HepG2 (cell line): ENCODE data around the gene IPO13. TPM values are rescaled to one million over a fixed set of nuclear protein-coding genes. Genes with fewer than 3 reads are reported as not detected.
A peak's percentile ranks its signal among the peaks of the same experiment; 100 is the strongest.

Experiments
- ATAC-seq: fragments of 200-7000 bp; cut with Tn5 transposase; 3 replicates; pipeline ENCODE4 v1.9.1; 2020; ENCODE audit warnings: mild to moderate bottlenecking, moderate library complexity
- BruUV-seq: library from RNA; stranded (reverse); fragments of 400-500 nt; replicated peaks from 2 replicates; lab custom pipeline; 2021; lab: Mats Ljungman, UMichigan
- CTCF ChIA-PET: fragments of 300-600 bp; formaldehyde crosslinking; extraction: SDS; loops from one replicate; lab custom pipeline; 2021; ENCODE audit warnings: low total read pairs, inconsistent platforms, low intra/inter-chr PET ratio; lab: Yijun Ruan, JAX
- POLR2A ChIA-PET: fragments of 350-600 bp; sonication (Branson Sonifier 250); formaldehyde crosslinking; loops from one replicate; lab custom pipeline; 2020; ENCODE audit warnings: antibody characterized with exemption, inconsistent platforms; lab: Yijun Ruan, JAX
- DNase-seq: peaks from one replicate; pipeline ENCODE4 v3.0.0-alpha.2; 2015; ENCODE audit warnings: low spot score
- FAIRE-seq: peaks from 3 replicates; lab custom pipeline; 2011; peaks lifted over from hg19 to GRCh38; lab: Jason Lieb, UNC
- H2AFZ ChIP-seq: one replicate; pipeline ENCODE4 v1.6.1; 2011; ENCODE audit warnings: low read length, inconsistent platforms
- H3K27ac ChIP-seq: fragments of 300-600 bp; 3 replicates; pipeline ENCODE4 v1.8.0; 2011; ENCODE audit warnings: mixed run types, mild to moderate bottlenecking, mixed read lengths, low read length, inconsistent platforms; ENCODE audit not compliant: insufficient read depth; ENCODE audit errors: extremely low read length
- H3K27me3 ChIP-seq, 2 experiments: fragments of 200-600 bp in 1 of 2; 2 replicates in 1 of 2; 3 replicates in 1 of 2; pipeline versions ENCODE4 v1.6.0 to v1.8.0; 2011; ENCODE audit warnings: low read length in 2 of 2, mild to moderate bottlenecking in 2 of 2, moderate library complexity in 2 of 2, inconsistent platforms in 1 of 2; ENCODE audit not compliant: insufficient read depth in 2 of 2, control insufficient read depth in 1 of 2
- H3K36me3 ChIP-seq, 2 experiments: fragments of 200-600 bp in 1 of 2; replicated peaks in 1 of 2; 2 replicates in 1 of 2; 3 replicates in 1 of 2; pipeline versions ENCODE4 v1.5.1 to v1.8.0; 2011; ENCODE audit warnings: low read length in 2 of 2, inconsistent platforms in 1 of 2; ENCODE audit not compliant: insufficient read depth in 2 of 2, control insufficient read depth in 1 of 2
- H3K4me1 ChIP-seq: 2 replicates; pipeline ENCODE4 v1.5.1; 2012; ENCODE audit warnings: low read length, inconsistent platforms; ENCODE audit not compliant: insufficient read depth
- H3K4me2 ChIP-seq: 2 replicates; pipeline ENCODE4 v1.6.0; 2011; ENCODE audit warnings: low read depth, low read length, inconsistent platforms
- H3K4me3 ChIP-seq, 3 experiments: fragments of 200-600 bp in 1 of 3; sonication (generic), shearing (Covaris generic) in 1 of 3; replicated peaks in 1 of 3; 2 replicates each; pipeline ENCODE4 v1.5.1; 2011 to 2016; ENCODE audit warnings: low read length in 3 of 3, inconsistent platforms in 2 of 3, low read depth in 2 of 3, mild to moderate bottlenecking in 2 of 3, control low read depth in 1 of 3, mixed read lengths in 1 of 3; ENCODE audit not compliant: insufficient read depth in 1 of 3
- H3K79me2 ChIP-seq: one replicate; pipeline ENCODE4 v1.6.1; 2011; ENCODE audit warnings: low read length, inconsistent platforms; ENCODE audit not compliant: insufficient read depth
- H3K9ac ChIP-seq: 2 replicates; pipeline ENCODE4 v1.6.0; 2011; ENCODE audit warnings: mild to moderate bottlenecking, low read depth, low read length, inconsistent platforms; ENCODE audit not compliant: insufficient read depth
- H3K9me3 ChIP-seq: 2 replicates; pipeline ENCODE4 v1.5.1; 2012; ENCODE audit warnings: mild to moderate bottlenecking, low read length
- H4K20me1 ChIP-seq: 2 replicates; pipeline ENCODE4 v1.6.0; 2011; ENCODE audit warnings: inconsistent platforms, mild to moderate bottlenecking, low read length, moderate library complexity; ENCODE audit not compliant: insufficient read depth
- ATF7 ChIP-seq, 2 experiments: fragments of 450-650 bp in 1 of 2; sonication (generic) in 1 of 2; formaldehyde crosslinking in 1 of 2; IDR thresholded peaks; 2 replicates each; pipeline versions ENCODE4 v1.4.0 to v1.6.1; 2016 to 2020; ENCODE audit warnings: antibody characterized with exemption in 1 of 2, mild to moderate bottlenecking in 1 of 2, missing genetic modification reagents in 1 of 2
- GTF2F1 ChIP-seq: fragments of 150-350 bp; IDR thresholded peaks from 2 replicates; pipeline ENCODE4 v1.6.1; 2014; ENCODE audit warnings: low read length
- PHF8 ChIP-seq: sonication (generic); formaldehyde crosslinking; IDR thresholded peaks from 2 replicates; pipeline ENCODE4 v1.5.0; 2020; ENCODE audit warnings: missing genetic modification reagents
- PRDM15 ChIP-seq: sonication (generic); formaldehyde crosslinking; IDR thresholded peaks from 2 replicates; pipeline ENCODE4 v1.4.0; 2020; ENCODE audit warnings: missing genetic modification reagents
- RBFOX2 ChIP-seq: fragments of 200-400 bp; formaldehyde crosslinking; IDR thresholded peaks from 2 replicates; pipeline ENCODE4 v1.6.1; 2017; ENCODE audit warnings: low read depth, mild to moderate bottlenecking, low read length
- YEATS4 ChIP-seq: sonication (generic); formaldehyde crosslinking; IDR thresholded peaks from 2 replicates; pipeline ENCODE4 v1.4.0; 2020; ENCODE audit warnings: missing genetic modification reagents, borderline replicate concordance
- ZNF335 ChIP-seq: sonication (generic); formaldehyde crosslinking; IDR thresholded peaks from 2 replicates; pipeline ENCODE4 v1.4.0; 2020; ENCODE audit warnings: missing genetic modification reagents
- ZNF382 ChIP-seq: sonication (generic); formaldehyde crosslinking; IDR thresholded peaks from 2 replicates; pipeline ENCODE4 v1.5.0; 2020; ENCODE audit warnings: missing genetic modification reagents, mild to moderate bottlenecking, borderline replicate concordance
- ZNF782 ChIP-seq: sonication (generic); formaldehyde crosslinking; IDR thresholded peaks from 2 replicates; pipeline ENCODE4 v1.4.0; 2020; ENCODE audit warnings: missing genetic modification reagents, mild to moderate bottlenecking, borderline replicate concordance
- ZNF841 ChIP-seq: sonication (generic); formaldehyde crosslinking; IDR thresholded peaks from 2 replicates; pipeline ENCODE4 v1.8.1; 2023; ENCODE audit warnings: missing genetic modification reagents, borderline replicate concordance
- WGBS: methylation state at CpG from one replicate; pipeline ENCODE4 v1.1.6; 2017; ENCODE audit warnings: low lambda C conversion rate; 5-methylcytosine and 5-hydroxymethylcytosine counted together
- in situ Hi-C: cut with HindIII; loops from 2 replicates; pipeline ENCODE4 v1.10.0; 2017; ENCODE audit warnings: low pct_unique_long_range_greater_than_20kb; ENCODE audit not compliant: extremely low pct_ligation_motif_present
- intact Hi-C: fragments of 100-400 bp; cut with micrococcal nuclease; formaldehyde crosslinking; loops from one replicate; pipeline ENCODE4 v1.10.0; 2022; ENCODE audit not compliant: unreplicated experiment
- polyA plus RNA-seq, 8 experiments: library from polyadenylated mRNA; depleted of rRNA in 3 of 8; stranded (reverse) in 7 of 8; unstranded in 1 of 8; fragments of >200 nt; fragmentation: Illumina TruSeq in 4 of 8; extraction: Trizol in 4 of 8; gene quantifications; 2 replicates each; pipeline versions ENCODE4 v1.2.1 to v1.2.3, GENCODE V29; 2011 to 2016; ENCODE audit warnings: low read depth in 4 of 8, missing spikeins in 1 of 8, mixed read lengths in 1 of 8; ENCODE audit not compliant: insufficient read depth in 1 of 8
- total RNA-seq, 5 experiments: library from RNA; depleted of rRNA; stranded (reverse); fragments of >200 nt; fragmentation: Illumina TruSeq; extraction: Trizol; gene quantifications; 2 replicates each; pipeline ENCODE4 v1.2.3, GENCODE V29; 2016; ENCODE audit warnings: low read depth in 1 of 5
- TF ChIP-seq, protein P1 (sequence below): sonication (generic); formaldehyde crosslinking; IDR thresholded peaks from 2 replicates; pipeline ENCODE4 v1.4.0; 2020; ENCODE audit warnings: missing genetic modification reagents

Gene IPO13
- total and polyA plus RNA-seq, 2 of the 13 experiments (the other 11 are each of a cell fraction or from before 2014, with no cell fraction given): 12.9 to 15.6 TPM

DNA sequence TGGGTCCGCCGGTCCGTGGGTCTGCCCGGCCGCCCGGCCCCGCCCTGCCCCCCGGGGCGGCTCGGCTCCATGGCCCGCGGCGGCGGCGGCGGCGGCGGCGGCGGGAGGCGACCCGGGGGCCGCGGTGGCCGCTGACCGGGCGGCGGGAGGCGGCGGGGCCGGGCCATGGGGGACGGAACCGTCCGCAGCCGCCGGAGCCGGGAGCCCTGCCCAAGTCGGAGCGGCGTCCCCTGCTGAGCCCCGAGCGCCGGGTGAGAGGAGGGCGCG, 32.4 kb downstream of the IPO13 start:
- ChIA-PET POLR2A (interaction anchor here (1.3 to 1.8 kb wide), 2 partner anchors 9 to 52 kb away, joined by 8 to 9 read pairs; partner anchors contain the start of genes DPH2 and SLC6A9), CTCF (no interaction called here)
- no TSS peak for BruUV-seq
- intact Hi-C loops: no loop called here
- Histone ChIP-seq H3K9ac (peak overlapping the region; percentile 76), H3K4me1 (peaks cover 71% of the 10 kb centered on the region), H3K27me3 (no peaks in the 10 kb centered on the region), H2AFZ (no peak overlapping the region), H4K20me1 (peaks cover 4% of the 10 kb centered on the region; the same call in 1 of the 2 replicates), H3K9me3 (no peaks in the 10 kb centered on the region), H3K79me2 (peaks cover 55% of the 10 kb centered on the region), H3K36me3 (peaks cover 12 to 34% of the 10 kb centered on the region in 2 experiments), H3K27ac (peak overlapping the region; percentile 83), H3K4me3 (peak overlapping the region; percentile 62 to 87 (median 84); a peak in 5 of 6 replicates), H3K4me2 (peak overlapping the region; percentile 91; the same call in 1 of the 2 replicates)
- FAIRE-seq (no peak), ATAC-seq (no peak), DNase-seq (no peak)
- WGBS: no CpG with 5 or more reads among the region's 45 CpGs
- in situ Hi-C loops: no loop called here
- TF ChIP-seq ZNF335 (CRISPR knock-in tag) (0 out of 2 replicates have a peak, but pooled peaks have one; percentile 0), ATF7 (IDR thresholded peaks at IDR 0.05) (no peak), ATF7 (CRISPR knock-in tag; IDR thresholded peaks at IDR 0.05) (no peak), PRDM15 (0 out of 2 replicates have a peak, but pooled peaks have one; percentile 7), GTF2F1 (no peak), PHF8 (peak; percentile 13; the same call in 1 of the 2 replicates), ZNF782 (CRISPR knock-in tag) (no peak), YEATS4 (CRISPR knock-in tag) (peak; percentile 17), ZNF382 (CRISPR knock-in tag) (no peak), RBFOX2 (peak; percentile 6; the same call in 1 of the 2 replicates), ZNF841 (0 out of 2 replicates have a peak, but pooled peaks have one; percentile 34)
- TF ChIP-seq, protein P1, sequence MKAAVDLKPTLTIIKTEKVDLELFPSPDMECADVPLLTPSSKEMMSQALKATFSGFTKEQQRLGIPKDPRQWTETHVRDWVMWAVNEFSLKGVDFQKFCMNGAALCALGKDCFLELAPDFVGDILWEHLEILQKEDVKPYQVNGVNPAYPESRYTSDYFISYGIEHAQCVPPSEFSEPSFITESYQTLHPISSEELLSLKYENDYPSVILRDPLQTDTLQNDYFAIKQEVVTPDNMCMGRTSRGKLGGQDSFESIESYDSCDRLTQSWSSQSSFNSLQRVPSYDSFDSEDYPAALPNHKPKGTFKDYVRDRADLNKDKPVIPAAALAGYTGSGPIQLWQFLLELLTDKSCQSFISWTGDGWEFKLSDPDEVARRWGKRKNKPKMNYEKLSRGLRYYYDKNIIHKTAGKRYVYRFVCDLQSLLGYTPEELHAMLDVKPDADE (CRISPR knock-in tag): 0 out of 2 replicates have a peak, but pooled peaks have one; percentile 38
